AG09319 (cell line): ENCODE data around the gene TXNDC15.

Experiments
- DNase-seq: peaks from one replicate; pipeline ENCODE4 v3.0.0-alpha.2; 2010; ENCODE audit warnings: low read depth; ENCODE audit errors: extremely low read depth
- TF ChIP-seq, protein P1 (sequence below): IDR thresholded peaks from 2 replicates; pipeline ENCODE4 v1.5.1; 2011; ENCODE audit warnings: low read depth, mild to moderate bottlenecking, inconsistent platforms, low read length, moderate library complexity

The TXNDC15 gene

GRCh38 chr5:134917070-134917815, 43.1 kb downstream of the TXNDC15 start:
- TF ChIP-seq, protein P1, sequence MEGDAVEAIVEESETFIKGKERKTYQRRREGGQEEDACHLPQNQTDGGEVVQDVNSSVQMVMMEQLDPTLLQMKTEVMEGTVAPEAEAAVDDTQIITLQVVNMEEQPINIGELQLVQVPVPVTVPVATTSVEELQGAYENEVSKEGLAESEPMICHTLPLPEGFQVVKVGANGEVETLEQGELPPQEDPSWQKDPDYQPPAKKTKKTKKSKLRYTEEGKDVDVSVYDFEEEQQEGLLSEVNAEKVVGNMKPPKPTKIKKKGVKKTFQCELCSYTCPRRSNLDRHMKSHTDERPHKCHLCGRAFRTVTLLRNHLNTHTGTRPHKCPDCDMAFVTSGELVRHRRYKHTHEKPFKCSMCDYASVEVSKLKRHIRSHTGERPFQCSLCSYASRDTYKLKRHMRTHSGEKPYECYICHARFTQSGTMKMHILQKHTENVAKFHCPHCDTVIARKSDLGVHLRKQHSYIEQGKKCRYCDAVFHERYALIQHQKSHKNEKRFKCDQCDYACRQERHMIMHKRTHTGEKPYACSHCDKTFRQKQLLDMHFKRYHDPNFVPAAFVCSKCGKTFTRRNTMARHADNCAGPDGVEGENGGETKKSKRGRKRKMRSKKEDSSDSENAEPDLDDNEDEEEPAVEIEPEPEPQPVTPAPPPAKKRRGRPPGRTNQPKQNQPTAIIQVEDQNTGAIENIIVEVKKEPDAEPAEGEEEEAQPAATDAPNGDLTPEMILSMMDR, result peak; percentile 1; the same call in 1 of the 2 replicates

GRCh38 chr5:134918861-134919260, 44.7 kb downstream of the TXNDC15 start:
- TF ChIP-seq, protein P1, result no peak
- no peak for DNase-seq

More at GRCh38 chr5:134917070-134917815, 43.1 kb downstream of the TXNDC15 start:
- DNase-seq, result no peak

DNA sequence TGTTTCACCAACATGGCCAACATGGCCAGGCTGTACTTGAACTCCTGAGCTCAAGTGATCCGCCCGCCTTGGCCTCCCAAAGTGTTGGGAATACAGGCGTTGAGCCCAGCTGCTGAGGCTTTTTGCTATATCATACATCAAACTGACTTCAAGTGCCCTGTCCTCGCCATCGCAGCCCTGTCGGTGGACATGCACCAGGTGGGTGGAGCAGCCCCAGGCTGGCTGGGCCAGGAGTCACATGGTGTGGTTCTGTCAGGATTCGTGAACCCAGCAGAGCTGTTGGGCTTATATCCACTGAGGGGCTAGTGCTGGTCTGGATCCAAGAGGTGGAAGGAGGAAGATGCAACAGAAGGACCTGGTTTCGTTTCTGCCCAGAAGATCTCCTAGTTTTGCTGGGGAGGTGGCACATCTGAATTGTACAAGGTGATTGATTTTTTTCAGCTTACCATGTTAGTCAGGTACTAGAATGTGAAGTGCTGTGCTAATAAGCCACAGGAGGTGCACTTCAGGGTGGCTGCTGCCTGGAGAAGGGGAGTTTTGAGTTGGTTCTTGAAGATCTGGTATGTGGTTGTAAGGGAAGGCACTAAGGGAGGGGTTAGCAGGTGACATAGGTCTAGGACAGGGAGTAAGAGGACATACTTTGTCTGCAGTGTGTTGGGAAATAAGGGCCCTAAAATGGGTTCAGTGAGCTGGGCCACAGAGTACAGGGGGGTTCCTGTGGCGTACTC, 46.8 kb downstream of the TXNDC15 start:
- TF ChIP-seq, protein P1, result no peak
- no peak for DNase-seq

DNA sequence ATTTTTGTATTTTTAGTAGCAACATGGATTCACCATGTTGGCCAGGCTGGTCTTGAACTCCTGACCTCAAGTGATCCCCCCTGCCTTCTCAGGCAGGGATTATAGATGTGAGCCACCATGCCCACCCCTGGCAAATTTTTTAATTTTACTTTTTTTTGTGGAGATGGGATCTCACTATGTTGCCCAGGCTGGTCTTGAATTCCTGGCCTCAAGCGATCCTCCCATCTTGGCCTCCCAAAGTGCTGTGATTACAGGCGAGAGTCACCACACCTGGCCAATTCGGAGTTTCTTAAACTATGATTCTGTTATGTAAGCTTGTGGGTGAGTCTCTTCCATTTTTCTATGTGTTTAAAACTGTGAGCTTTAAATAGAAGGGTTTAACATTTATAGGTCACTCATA, 58.3 kb downstream of the TXNDC15 start:
- TF ChIP-seq, protein P1, result no peak

GRCh38 chr5:134934202-134934601, 60.0 kb downstream of the TXNDC15 start:
- no peak for DNase-seq
- TF ChIP-seq, protein P1, result no peak

More for the DNA sequence above, 58.3 kb downstream of the TXNDC15 start:
- DNase-seq, result no peak

GRCh38 chr5:134935711-134936602, 61.8 kb downstream of the TXNDC15 start:
- no peak for DNase-seq
- TF ChIP-seq, protein P1, result no peak

DNA sequence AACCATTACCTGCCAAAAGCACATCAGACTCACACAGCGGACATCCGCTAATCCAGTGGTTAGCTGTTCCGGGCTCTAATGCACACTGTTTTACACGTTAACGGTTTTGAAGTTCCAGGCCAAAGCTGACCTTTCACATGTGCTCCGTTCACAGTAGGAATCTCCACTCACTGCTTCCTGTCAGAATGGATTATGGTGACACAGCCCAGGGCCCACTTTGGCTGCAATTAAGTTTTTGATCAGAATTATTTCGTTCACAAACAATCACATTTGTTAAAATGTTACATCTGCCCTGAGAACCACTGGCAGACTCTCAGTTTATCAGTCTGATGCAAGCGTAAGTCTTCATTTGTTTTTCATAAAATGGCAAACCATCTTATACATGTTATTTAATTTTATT, 63.4 kb downstream of the TXNDC15 start:
- TF ChIP-seq, protein P1, result no peak
- DNase-seq, result no peak
